HuH-7.5 (cell line): ENCODE data around the gene TIE1.

Experiments used
- DNase-seq: peaks from one replicate; pipeline ENCODE4 v3.0.0; 2011; ENCODE audit warnings: low spot score

The TIE1 gene

DNA sequence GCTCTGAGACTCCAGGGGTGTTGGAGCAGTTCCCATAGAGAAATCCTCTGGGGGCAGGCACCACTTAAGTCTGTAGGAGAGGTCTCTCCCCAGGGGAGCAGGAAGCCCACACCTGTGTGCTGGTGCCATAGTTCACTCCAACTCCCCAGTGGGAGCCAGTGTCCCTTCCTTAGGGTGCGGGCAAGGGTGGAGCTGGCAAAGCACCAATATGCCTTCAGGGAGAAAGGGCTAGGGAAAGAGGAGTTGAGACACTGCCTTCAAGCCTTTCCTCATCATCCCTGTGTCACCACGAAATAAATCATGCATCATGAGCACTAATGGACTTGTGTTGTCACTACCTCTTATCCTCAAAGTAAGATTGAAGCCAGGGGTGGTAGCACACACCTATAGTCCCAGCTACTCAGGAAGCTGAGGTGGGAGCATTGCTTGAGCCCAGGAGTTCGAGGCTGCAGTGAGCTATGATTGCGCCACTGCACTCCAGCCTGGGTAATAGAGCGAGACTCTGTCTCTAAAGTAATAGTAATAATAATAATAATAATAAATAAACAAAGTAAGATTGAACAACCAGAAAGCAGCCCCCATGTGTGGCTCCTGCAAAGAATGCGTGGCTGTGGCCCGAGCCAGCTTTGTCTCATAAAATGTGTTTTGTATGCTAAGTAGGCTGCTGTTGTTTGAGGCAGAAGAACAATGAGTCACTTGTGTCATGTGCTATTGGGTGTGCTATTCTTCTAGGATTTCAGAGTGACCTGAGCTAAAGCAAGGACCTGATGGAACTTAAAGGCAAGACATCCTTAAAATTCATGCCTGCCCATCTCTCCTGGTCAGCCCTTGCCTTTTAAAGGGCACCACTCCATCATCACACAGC is 6.7 kb upstream of the TIE1 start:
- no peak for DNase-seq

DNA sequence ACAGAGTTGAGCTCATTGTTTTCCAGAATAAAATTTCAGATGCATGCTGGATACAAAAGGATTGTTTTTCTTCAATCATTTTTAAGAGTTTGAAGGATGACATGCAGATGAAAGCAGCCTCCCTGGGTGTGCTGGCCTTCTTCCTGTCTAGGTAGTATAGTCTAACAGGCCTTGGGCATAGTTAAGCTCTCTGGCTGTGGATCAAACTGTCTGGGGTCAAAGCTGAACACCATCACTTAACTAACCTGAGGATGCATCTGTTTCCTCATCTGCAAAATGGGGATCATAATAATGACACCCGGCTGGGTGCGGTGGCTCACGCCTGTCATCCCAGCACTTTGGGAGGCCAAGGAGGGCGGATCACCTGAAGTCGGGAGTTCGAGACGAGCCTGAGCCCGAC is 6.0 kb upstream of the TIE1 start:
- DNase-seq, result no peak

DNA sequence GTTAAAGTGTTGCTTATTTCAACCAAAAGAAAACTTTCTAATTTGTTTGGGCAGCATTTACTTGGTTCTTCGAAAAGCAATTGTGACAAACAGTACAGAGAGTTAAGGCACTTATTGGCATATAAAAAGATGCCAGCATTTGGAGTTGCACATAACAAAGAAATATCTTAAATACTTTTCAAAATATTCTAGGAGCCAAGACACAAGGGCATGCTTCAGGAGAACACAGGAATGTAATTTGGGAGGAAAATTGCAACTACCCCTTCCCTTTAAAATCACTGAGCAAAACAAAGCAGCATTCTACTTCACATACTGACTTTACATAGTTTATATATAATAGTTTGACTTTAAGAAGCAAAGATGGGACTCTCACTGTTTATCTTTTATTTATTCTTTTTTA is 4.6 kb upstream of the TIE1 start:
- DNase-seq, result no peak

DNA sequence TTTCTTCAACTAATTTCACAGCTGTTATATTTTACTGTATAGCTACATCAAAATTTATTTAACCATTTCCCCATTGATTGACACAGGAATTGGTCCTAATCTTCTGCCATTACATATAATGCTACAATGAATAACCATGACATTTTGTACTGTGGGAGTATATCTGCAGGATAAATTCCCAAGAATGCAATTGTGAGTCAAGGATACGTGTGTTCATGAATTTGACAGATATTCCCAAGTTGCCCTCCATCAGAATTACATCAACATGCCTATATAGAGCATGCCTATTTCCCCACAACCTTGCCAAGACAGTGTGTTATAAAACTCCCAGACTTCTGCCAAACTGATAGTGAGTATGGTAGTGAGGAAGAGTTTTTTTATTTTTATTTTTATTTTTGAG is 2.7 kb upstream of the TIE1 start:
- no peak for DNase-seq

DNA sequence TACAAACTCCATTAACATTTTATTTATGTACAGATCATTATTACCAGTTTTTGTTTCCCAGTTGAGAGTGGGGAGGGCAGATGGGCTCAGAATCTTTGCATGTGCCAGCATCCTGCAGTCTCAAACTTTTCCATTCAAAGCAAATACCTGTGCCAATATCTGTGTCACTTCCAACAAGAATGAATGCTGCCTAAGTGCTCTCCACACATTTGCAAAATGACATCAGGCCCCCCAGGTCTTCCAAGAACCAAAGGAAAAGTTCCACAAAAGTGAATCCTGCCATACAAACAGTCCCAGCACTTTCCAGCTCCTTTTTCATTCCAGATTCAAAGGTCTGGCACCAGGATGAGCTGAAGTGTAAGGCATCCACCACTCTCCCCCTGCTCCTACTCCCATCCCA is 1.7 kb upstream of the TIE1 start:
- no peak for DNase-seq

DNA sequence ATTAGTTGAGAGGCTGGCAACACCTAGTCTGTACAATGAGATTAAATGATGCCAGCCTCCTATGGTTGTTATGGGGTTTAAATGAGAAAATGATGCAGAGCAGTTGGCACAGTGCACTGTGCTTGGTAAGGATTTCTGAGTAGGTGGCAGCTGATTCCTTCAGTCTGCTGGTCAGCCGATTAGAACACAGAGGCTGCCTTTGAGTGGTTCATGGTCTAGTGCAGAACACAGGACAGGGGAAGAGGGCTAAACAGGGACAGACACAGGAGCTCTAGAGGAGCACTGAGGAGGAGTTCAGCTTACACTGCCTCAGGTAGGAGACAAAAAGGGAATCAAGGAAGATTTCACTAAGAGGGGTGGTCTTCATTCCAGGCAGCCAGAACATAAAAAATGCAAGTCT is 1.4 kb downstream of the TIE1 start:
- no peak for DNase-seq

DNA sequence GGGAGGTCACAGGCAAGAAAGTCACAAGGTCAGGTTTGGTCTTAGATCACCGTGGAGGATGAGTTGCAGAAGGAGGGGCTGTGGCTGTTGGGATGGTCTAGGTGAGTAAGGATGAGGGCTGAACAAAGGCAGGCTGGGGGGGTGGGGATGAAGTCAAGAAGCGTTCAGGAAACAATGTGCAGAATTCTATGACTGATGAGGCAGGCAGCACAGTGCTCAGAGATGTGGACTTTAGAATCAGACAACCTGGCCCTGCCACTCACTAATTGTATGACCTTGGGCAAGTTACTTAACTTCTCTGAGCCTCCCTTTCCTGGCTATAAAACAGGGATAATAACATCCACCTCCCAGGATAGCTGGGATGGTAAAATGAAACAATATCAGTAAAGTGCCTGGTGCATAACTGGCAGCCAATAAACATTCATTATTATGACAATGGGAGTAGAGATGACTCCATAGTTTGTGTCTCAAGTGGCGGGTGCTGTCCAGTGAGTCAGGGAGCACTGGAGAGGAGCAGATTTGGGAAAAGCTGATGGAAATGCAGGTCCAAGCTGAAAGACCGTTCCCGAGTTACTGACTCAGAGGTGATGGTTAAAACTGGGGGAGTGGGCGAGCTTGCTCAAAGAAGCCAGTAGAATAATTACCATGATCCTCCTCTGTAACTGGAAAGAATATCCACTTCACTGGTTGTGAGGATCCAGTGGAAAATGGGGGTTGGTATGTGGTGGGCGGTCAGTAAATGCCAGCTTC is 2.1 kb downstream of the TIE1 start:
- no peak for DNase-seq

DNA sequence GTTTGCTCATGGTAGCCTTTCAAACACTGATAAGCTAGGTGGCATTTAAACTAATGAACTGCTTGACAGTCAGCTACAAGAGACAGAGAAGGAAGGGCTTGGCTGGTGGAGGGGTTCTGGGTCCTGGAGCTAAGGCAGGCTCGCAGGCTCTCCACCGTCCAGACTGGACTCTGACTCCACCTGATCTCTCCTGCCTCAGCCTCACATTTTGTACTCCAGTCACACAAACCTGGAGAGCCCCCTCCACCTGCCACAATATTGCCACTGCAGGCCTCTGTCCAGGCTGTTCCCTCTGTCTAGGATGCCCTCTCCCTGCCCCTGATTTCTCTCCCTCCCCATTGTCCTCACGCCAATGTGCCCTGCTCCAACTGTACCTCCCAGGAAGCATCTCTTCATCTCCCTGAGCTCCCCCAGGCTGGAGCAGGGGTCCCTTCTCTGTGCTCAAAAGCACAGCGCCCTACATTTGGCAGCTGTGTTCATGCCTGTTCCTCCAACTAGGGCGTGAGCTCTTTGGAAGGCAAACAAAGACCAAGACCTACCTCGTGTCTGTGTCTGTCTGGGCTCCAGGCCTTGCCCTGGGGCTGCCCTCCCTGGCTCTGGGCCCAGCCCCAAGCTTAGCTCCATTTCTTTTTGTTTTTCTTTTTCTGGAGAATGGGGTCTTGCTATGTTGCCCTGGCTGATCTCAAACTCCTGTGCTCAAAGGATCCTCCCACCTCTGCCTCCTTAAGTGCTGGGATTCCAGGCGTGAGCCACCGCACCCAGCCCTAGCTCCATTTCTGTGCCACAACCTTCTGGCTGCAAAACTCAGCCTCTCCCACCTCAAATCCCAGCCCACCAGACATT is 2.9 kb downstream of the TIE1 start:
- DNase-seq, result no peak

DNA sequence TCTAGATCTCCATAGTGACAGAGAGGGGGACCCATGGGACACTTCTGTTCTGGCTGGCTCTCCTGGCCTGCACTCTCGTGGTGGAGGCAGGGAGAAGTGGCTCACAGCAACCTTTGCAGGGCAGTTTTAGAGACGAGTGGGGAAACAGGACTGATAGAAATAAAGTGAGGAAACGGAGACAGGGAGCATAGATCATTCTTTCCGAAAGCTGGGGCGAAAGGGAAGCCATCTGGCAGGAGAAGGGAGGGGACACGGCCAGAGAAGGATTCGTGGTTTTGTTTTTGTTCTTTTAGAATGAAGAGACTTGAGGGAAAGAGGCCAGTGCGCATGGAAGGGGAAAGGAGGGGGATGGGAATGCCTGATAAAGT is 3.5 kb downstream of the TIE1 start:
- DNase-seq, result no peak

DNA sequence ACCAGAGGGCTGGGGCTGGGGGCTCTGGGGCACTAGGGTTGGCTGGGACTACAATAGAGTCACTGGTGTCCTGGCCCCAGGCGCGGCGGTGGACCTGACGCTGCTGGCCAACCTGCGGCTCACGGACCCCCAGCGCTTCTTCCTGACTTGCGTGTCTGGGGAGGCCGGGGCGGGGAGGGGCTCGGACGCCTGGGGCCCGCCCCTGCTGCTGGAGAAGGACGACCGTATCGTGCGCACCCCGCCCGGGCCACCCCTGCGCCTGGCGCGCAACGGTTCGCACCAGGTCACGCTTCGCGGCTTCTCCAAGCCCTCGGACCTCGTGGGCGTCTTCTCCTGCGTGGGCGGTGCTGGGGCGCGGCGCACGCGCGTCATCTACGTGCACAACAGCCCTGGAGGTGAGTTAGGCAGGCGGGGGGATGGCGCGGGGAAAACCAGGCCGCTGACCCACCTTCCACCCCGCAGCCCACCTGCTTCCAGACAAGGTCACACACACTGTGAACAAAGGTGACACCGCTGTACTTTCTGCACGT is 4.1 kb downstream of the TIE1 start:
- DNase-seq, result no peak

DNA sequence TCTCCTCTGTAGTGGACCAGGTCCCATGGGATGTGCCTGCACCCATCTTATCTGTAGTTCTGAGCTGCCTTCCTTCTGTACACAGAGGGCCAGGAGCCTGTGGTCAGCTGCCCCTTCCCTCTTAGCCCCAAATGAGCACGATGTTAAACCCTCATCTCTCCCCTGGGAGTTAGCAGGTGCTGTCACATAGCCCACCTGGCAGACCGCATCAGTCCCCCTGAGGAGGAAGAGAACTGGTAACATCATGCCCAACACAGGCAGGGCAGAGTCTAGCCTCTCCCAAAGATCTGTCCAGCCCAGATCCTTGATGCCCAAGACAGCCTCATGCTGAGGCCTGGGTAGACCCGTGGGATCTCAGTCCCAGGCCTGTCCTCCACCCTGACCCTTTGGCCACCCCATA is 4.7 kb downstream of the TIE1 start:
- DNase-seq, result no peak

DNA sequence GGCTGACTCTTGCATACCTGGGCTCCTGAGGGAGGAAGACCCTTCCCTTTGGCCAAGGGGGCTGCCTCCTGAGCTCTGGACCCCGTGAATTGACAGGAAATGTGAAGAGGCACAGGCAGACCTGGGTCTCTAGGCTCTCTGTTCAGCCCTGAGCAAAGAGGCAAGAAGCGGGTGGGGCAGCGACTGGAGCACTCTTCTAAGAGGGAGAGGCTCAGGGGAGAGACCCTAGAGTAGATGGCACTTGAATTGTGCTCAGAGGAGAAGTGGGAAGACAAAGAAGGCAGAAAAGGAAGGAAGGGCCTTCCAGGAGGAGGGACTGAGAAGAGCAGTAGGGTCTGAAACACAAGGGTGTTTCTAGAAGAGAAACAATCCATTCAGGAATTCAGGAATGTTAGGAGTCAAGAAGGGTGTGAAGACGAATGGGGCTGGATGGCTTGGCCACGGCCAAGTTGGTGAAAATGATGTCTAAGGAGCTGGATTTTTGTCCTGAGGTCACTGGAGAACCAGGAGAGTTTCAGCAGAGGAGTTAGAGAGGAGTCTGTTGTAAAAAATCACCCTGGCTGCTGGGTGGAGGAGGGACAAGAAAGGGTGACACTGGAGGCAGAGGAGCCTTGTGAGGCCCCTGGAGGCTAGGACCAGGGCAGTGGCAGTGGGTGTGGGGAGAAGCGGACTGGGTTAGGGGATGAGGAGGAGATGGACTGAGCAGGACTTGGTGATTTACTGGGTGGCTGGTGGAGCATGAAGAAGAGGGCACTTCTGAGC is 5.3 kb downstream of the TIE1 start:
- no peak for DNase-seq

DNA sequence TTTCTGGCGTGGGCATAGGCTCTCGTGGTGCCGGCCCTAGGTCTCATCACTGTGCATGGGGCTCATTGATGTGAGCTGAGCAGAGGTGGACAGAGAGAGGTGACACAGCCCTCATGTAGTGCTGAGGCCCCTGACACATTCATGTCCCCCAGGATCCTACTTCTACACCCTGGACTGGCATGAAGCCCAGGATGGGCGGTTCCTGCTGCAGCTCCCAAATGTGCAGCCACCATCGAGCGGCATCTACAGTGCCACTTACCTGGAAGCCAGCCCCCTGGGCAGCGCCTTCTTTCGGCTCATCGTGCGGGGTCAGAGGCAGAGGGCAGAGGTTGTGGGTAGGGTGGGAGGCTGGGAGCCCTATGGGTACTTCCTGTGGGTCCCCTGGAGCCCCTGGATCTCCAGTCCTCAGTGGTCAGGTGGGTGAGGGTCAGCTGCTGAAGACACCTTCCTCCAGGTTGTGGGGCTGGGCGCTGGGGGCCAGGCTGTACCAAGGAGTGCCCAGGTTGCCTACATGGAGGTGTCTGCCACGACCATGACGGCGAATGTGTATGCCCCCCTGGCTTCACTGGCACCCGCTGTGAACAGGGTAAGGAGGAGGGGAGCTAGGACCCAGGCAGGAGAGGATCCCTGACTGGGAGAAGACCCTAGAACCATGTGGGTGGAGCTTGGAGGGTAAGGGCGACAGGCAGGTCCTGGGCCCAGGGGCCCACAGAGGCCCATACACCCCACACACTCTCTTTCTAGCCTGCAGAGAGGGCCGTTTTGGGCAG is 6.1 kb downstream of the TIE1 start:
- no peak for DNase-seq

DNA sequence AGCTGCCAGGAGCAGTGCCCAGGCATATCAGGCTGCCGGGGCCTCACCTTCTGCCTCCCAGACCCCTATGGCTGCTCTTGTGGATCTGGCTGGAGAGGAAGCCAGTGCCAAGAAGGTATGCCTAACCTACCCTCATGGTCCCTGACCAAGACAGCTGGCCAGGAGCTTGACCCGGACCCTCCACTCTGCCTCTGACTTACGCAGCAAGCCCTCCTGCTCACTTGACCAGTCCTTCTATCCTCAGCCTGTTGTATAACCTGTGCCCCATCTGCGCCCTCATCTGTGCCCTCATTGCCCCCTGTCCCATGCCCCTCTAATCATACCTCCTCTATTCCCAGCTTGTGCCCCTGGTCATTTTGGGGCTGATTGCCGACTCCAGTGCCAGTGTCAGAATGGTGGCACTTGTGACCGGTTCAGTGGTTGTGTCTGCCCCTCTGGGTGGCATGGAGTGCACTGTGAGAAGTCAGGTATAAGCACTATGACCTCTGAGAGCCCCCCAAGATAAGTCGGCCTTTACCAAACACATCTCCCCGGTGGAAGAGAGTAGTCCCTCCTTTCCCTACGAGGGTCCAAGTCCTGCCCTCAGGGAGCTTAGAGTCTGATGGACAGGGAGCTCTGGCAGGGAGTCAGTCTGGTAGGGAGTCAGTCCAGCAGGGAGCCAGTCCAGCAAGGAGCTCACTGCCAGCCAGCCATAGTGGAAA is 6.8 kb downstream of the TIE1 start:
- DNase-seq, result no peak

DNA sequence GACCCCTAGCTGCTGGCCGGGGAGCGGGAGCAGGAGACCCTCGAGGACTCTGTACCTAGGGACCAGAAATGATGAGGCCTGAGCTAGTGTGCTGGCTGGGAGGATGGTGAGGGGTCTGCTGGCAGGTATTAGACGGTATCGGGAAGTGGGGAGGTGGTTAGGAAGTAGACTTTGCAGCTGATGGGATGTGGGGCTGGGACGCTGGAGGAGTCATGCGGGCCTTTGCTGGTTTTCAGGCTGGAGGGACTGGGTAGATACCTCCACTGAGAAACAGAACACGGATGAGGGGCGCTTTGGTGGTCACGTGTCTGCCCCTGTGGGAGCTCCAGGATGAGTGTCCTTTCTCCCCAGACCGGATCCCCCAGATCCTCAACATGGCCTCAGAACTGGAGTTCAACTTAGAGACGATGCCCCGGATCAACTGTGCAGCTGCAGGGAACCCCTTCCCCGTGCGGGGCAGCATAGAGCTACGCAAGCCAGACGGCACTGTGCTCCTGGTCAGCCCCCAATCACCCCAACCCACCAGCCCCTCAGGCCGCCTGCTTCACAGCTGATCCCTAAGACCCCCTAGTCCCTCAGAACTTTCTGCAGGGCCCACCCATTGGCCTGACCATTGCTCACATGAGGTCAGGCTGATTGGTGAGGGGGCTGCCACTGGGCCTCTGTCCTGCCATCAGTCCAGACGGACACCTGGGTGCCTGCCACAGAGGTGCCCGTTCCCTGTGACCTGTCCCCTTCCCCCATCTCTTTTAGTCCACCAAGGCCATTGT is 8.0 kb downstream of the TIE1 start:
- DNase-seq, result no peak

DNA sequence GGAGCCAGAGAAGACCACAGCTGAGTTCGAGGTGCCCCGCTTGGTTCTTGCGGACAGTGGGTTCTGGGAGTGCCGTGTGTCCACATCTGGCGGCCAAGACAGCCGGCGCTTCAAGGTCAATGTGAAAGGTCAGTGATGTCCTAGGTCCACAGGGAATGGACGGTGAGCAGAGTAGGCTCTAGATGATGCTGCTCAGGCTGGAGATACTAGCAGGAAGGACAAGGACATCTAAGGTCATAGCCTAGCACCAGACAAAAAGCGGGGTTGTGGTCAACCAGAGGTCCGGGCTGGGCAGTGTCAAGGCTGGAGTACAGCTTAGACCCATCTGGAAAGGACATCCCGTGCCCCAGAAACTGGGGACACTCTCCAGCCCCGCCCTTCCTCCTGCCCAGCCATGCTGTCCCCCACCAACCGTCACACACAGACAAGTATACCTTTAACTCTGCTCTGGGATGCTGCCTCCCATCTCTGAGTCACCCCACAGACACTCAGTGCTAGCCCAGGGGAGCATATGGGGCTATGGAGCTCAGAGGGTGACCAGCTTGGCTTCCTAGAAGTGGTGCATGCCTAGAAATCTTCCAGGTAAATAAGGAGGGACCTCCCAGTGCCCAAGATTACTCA is 8.7 kb downstream of the TIE1 start:
- no peak for DNase-seq

DNA sequence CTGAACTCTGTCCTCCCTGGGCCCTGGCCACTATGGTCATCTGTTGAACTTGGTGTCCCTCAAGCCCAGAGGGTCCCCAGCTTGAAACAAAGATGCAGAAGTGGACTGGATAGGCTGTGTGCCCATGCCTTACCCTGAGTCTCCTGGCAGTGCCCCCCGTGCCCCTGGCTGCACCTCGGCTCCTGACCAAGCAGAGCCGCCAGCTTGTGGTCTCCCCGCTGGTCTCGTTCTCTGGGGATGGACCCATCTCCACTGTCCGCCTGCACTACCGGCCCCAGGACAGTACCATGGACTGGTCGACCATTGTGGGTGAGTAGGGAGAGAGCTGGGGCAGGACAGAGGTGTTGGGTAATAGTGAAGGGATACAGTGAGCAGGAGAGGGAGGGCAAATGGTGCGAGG is 10.7 kb downstream of the TIE1 start:
- DNase-seq, result no peak

DNA sequence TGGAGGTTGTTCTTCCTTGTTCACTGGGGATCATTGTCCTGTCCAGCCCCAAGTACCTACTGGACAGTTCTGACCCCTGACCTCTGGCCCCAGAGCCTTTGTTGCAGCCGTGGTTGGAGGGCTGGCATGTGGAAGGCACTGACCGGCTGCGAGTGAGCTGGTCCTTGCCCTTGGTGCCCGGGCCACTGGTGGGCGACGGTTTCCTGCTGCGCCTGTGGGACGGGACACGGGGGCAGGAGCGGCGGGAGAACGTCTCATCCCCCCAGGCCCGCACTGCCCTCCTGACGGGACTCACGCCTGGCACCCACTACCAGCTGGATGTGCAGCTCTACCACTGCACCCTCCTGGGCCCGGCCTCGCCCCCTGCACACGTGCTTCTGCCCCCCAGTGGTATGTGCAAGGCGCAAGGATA is 11.4 kb downstream of the TIE1 start:
- DNase-seq, result no peak
